ENCODE measurements around the gene OTX1.
"Not testable (repeated sequence)": the region's sequence is repeated elsewhere in the genome, so short reads cannot be mapped to it uniquely, and the experiment has no call there.

Gene OTX1

GRCh38 chr2:63059793-63060471 is 9.3 kb downstream of the OTX1 start:
- H3K9ac ChIP-seq (ENCODE audit: low read depth, low read length): peak overlapping the region; percentile 28; the same call in 1 of the 2 replicates
- H3K9me3 ChIP-seq (ENCODE audit: control insufficient read depth, insufficient read depth, low read length): no peaks in the 10 kb centered on the region
- no peaks in the 10 kb centered on the region for H3K36me3 ChIP-seq (ENCODE audit: insufficient read depth, low read length)
- H3K4me1 ChIP-seq (ENCODE audit: insufficient read depth, low read length): peaks cover 6% of the 10 kb centered on the region

GRCh38 chr2:63060472-63060991 is 9.9 kb downstream of the OTX1 start:
- H3K9me3 ChIP-seq (ENCODE audit: control insufficient read depth, insufficient read depth, low read length): no peaks in the 10 kb centered on the region

GRCh38 chr2:63064197-63064596 is 13.6 kb downstream of the OTX1 start:
- H3K9ac ChIP-seq (ENCODE audit: low read depth, low read length): no peak overlapping the region
- no peaks in the 10 kb centered on the region for H3K9me3 ChIP-seq (ENCODE audit: control insufficient read depth, insufficient read depth, low read length)
- H3K4me1 ChIP-seq (ENCODE audit: insufficient read depth, low read length): no peaks in the 10 kb centered on the region; the same call in 1 of the 2 replicates
- H3K36me3 ChIP-seq (ENCODE audit: insufficient read depth, low read length): no peaks in the 10 kb centered on the region

More at GRCh38 chr2:63060472-63060991, 9.9 kb downstream of the OTX1 start:
- H3K9ac ChIP-seq (ENCODE audit: low read depth, low read length): no peak overlapping the region
- H3K36me3 ChIP-seq (ENCODE audit: insufficient read depth, low read length): no peaks in the 10 kb centered on the region
- H3K4me1 ChIP-seq (ENCODE audit: insufficient read depth, low read length): peaks cover 5% of the 10 kb centered on the region; the same call in 1 of the 2 replicates

GRCh38 chr2:63064661-63065060 is 14.0 kb downstream of the OTX1 start:
- Histone ChIP-seq H3K4me1 (ENCODE audit: insufficient read depth, low read length) (no peaks in the 10 kb centered on the region), H3K9me3 (ENCODE audit: control insufficient read depth, insufficient read depth, low read length) (no peaks in the 10 kb centered on the region), H3K36me3 (ENCODE audit: insufficient read depth, low read length) (no peaks in the 10 kb centered on the region), H3K9ac (ENCODE audit: low read depth, low read length) (no peak overlapping the region)

- H3K9me3 ChIP-seq (ENCODE audit: control insufficient read depth, insufficient read depth, low read length): no peaks in the 10 kb centered on the region
- H3K9ac ChIP-seq (ENCODE audit: low read depth, low read length): no peak overlapping the region
- H3K36me3 ChIP-seq (ENCODE audit: insufficient read depth, low read length): no peaks in the 10 kb centered on the region
- no peaks in the 10 kb centered on the region for H3K4me1 ChIP-seq (ENCODE audit: insufficient read depth, low read length)
Observed at GRCh38 chr2:63066265-63066664, 15.6 kb downstream of the OTX1 start.

GRCh38 chr2:63066838-63067237 is 16.2 kb downstream of the OTX1 start:
- Histone ChIP-seq H3K36me3 (ENCODE audit: insufficient read depth, low read length) (no peaks in the 10 kb centered on the region), H3K4me1 (ENCODE audit: insufficient read depth, low read length) (no peaks in the 10 kb centered on the region), H3K9me3 (ENCODE audit: control insufficient read depth, insufficient read depth, low read length) (no peaks in the 10 kb centered on the region), H3K9ac (ENCODE audit: low read depth, low read length) (no peak overlapping the region)

GRCh38 chr2:63071664-63072063 is 21.0 kb downstream of the OTX1 start:
- Histone ChIP-seq H3K9ac (ENCODE audit: low read depth, low read length) (no peak overlapping the region), H3K9me3 (ENCODE audit: control insufficient read depth, insufficient read depth, low read length) (no peaks in the 10 kb centered on the region), H3K36me3 (ENCODE audit: insufficient read depth, low read length) (no peaks in the 10 kb centered on the region), H3K4me1 (ENCODE audit: insufficient read depth, low read length) (no peaks in the 10 kb centered on the region)

GRCh38 chr2:63073994-63074393 is 23.4 kb downstream of the OTX1 start:
- Histone ChIP-seq H3K4me1 (ENCODE audit: insufficient read depth, low read length) (no peaks in the 10 kb centered on the region), H3K9ac (ENCODE audit: low read depth, low read length) (no peak overlapping the region), H3K36me3 (ENCODE audit: insufficient read depth, low read length) (no peaks in the 10 kb centered on the region), H3K9me3 (ENCODE audit: control insufficient read depth, insufficient read depth, low read length) (no peaks in the 10 kb centered on the region)

GRCh38 chr2:63074399-63074798 is 23.8 kb downstream of the OTX1 start:
- H3K9me3 ChIP-seq (ENCODE audit: control insufficient read depth, insufficient read depth, low read length); H3K4me1 ChIP-seq (ENCODE audit: insufficient read depth, low read length); H3K36me3 ChIP-seq (ENCODE audit: insufficient read depth, low read length); H3K9ac ChIP-seq (ENCODE audit: low read depth, low read length): not testable (repeated sequence)

GRCh38 chr2:63078852-63079606 is 28.4 kb downstream of the OTX1 start:
- Histone ChIP-seq H3K36me3 (ENCODE audit: insufficient read depth, low read length) (no peaks in the 10 kb centered on the region), H3K9ac (ENCODE audit: low read depth, low read length) (no peak overlapping the region), H3K9me3 (ENCODE audit: control insufficient read depth, insufficient read depth, low read length) (no peaks in the 10 kb centered on the region), H3K4me1 (ENCODE audit: insufficient read depth, low read length) (no peaks in the 10 kb centered on the region)

GRCh38 chr2:63081404-63081803 is 30.8 kb downstream of the OTX1 start:
- H3K9me3 ChIP-seq (ENCODE audit: control insufficient read depth, insufficient read depth, low read length): no peaks in the 10 kb centered on the region
- no peak overlapping the region for H3K9ac ChIP-seq (ENCODE audit: low read depth, low read length)
- H3K4me1 ChIP-seq (ENCODE audit: insufficient read depth, low read length): no peaks in the 10 kb centered on the region
- H3K36me3 ChIP-seq (ENCODE audit: insufficient read depth, low read length): no peaks in the 10 kb centered on the region

GRCh38 chr2:63086687-63087086 is 36.1 kb downstream of the OTX1 start:
- H3K4me1 ChIP-seq (ENCODE audit: insufficient read depth, low read length): no peaks in the 10 kb centered on the region
- H3K36me3 ChIP-seq (ENCODE audit: insufficient read depth, low read length): no peaks in the 10 kb centered on the region
- H3K9ac ChIP-seq (ENCODE audit: low read depth, low read length): no peak overlapping the region
- no peaks in the 10 kb centered on the region for H3K9me3 ChIP-seq (ENCODE audit: control insufficient read depth, insufficient read depth, low read length)

GRCh38 chr2:63092401-63092800 is 41.8 kb downstream of the OTX1 start:
- H3K9ac ChIP-seq (ENCODE audit: low read depth, low read length): no peak overlapping the region
- H3K9me3 ChIP-seq (ENCODE audit: control insufficient read depth, insufficient read depth, low read length): no peaks in the 10 kb centered on the region
- no peaks in the 10 kb centered on the region for H3K36me3 ChIP-seq (ENCODE audit: insufficient read depth, low read length)
- H3K4me1 ChIP-seq (ENCODE audit: insufficient read depth, low read length): no peaks in the 10 kb centered on the region

- Histone ChIP-seq H3K36me3 (ENCODE audit: insufficient read depth, low read length) (no peaks in the 10 kb centered on the region), H3K4me1 (ENCODE audit: insufficient read depth, low read length) (no peaks in the 10 kb centered on the region), H3K9ac (ENCODE audit: low read depth, low read length) (no peak overlapping the region), H3K9me3 (ENCODE audit: control insufficient read depth, insufficient read depth, low read length) (no peaks in the 10 kb centered on the region)
Observed at GRCh38 chr2:63092857-63093256, 42.2 kb downstream of the OTX1 start.

- Histone ChIP-seq H3K9me3 (ENCODE audit: control insufficient read depth, insufficient read depth, low read length) (no peaks in the 10 kb centered on the region), H3K9ac (ENCODE audit: low read depth, low read length) (no peak overlapping the region), H3K36me3 (ENCODE audit: insufficient read depth, low read length) (no peaks in the 10 kb centered on the region), H3K4me1 (ENCODE audit: insufficient read depth, low read length) (no peaks in the 10 kb centered on the region)
Observed at GRCh38 chr2:63093502-63093901, 42.9 kb downstream of the OTX1 start.

Measured in ES-I3 (cell line).